ENCODE data around the gene PPP1R13L. TPM values are rescaled to one million over a fixed set of nuclear protein-coding genes. Genes with fewer than 3 reads are reported as not detected.

PPP1R13L gene
- total and polyA plus RNA-seq, 2 of the 8 experiments (the other 6 are each of a cell fraction or from before 2014, with no cell fraction given) = 9.1 to 15.3 TPM

DNA sequence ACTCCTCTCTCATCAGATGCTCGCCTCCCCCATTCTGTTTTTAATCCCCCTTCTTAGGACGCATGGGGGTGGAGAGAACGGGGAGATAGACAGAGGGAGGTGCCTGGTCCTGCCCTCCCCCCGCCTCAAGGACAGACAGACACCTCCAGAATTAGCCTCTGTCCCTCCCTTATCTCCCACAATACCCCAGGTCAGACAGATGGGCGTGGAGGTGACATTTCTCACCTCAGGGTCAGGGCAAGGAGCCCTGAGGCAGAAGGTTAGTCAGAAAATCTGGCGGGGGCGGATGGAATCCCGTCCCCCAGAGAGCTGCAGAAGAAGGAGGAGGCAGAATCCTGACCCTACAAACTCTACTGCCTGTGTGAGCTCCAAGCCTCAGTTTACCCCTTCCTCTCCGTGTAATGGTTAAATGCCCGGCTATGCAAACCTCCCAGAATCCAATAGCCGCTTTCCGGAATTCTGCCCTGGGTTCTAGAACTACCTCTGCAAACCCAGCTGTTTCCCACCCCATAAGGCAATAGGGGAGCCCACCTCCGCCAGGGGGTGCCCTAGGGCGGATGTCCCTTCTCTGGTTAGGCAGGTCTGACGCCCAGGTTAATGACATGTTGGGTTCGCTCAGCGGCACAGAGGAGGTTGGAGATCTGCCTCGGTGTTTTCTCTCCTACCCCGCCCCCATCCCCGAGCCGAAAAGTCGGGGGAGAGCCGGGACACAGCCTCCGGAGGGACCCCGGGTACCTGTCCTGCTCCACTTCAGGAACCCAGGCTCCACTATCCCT is 900 bp downstream of the PPP1R13L start (continued):
- no peak for TF ChIP-seq GTF2F1 (IDR thresholded peaks at IDR 0.05; ENCODE audit: borderline replicate concordance, low read depth, low read length)
- TF ChIP-seq BACH1 (IDR thresholded peaks at IDR 0.05; ENCODE audit: low read length) = no peak
- peak in 1 of 2 experiments; percentile 48; a peak in 2 of 4 replicates for TF ChIP-seq RAD21 (IDR thresholded peaks at IDR 0.05 in 1 of 2, conservative IDR thresholded peaks at IDR 0.05 in 1 of 2; ENCODE audit: low read depth in 2 of 2, low read length in 2 of 2)
- TF ChIP-seq, protein P1, sequence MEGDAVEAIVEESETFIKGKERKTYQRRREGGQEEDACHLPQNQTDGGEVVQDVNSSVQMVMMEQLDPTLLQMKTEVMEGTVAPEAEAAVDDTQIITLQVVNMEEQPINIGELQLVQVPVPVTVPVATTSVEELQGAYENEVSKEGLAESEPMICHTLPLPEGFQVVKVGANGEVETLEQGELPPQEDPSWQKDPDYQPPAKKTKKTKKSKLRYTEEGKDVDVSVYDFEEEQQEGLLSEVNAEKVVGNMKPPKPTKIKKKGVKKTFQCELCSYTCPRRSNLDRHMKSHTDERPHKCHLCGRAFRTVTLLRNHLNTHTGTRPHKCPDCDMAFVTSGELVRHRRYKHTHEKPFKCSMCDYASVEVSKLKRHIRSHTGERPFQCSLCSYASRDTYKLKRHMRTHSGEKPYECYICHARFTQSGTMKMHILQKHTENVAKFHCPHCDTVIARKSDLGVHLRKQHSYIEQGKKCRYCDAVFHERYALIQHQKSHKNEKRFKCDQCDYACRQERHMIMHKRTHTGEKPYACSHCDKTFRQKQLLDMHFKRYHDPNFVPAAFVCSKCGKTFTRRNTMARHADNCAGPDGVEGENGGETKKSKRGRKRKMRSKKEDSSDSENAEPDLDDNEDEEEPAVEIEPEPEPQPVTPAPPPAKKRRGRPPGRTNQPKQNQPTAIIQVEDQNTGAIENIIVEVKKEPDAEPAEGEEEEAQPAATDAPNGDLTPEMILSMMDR (IDR thresholded peaks at IDR 0.05; ENCODE audit: control extremely low read depth in 1 of 3, insufficient read depth in 1 of 3, low read depth in 1 of 3, low read length in 3 of 3) = peak; percentile 54 to 84 (median 76)
- TF ChIP-seq PHF8 (conservative IDR thresholded peaks at IDR 0.05; ENCODE audit: low read depth, low read length) = no peak
- TF ChIP-seq CBX5 (IDR thresholded peaks at IDR 0.05; ENCODE audit: low read depth, low read length) = no peak
- no peak for TF ChIP-seq FOSL1 (IDR thresholded peaks at IDR 0.05; ENCODE audit: insufficient read depth, low read depth, low read length)
- peak; percentile 77 for TF ChIP-seq SP1 (IDR thresholded peaks at IDR 0.05; ENCODE audit: low read depth, low read length)
- TF ChIP-seq, protein P2, sequence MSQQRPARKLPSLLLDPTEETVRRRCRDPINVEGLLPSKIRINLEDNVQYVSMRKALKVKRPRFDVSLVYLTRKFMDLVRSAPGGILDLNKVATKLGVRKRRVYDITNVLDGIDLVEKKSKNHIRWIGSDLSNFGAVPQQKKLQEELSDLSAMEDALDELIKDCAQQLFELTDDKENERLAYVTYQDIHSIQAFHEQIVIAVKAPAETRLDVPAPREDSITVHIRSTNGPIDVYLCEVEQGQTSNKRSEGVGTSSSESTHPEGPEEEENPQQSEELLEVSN (IDR thresholded peaks at IDR 0.05) = 0 out of 2 replicates have a peak, but pooled peaks have one; percentile 12
- TF ChIP-seq TEAD4 (IDR thresholded peaks at IDR 0.05; ENCODE audit: low read depth, low read length) = 0 out of 2 replicates have a peak, but pooled peaks have one; percentile 20
- TF ChIP-seq SIN3A (conservative IDR thresholded peaks at IDR 0.05 in 1 of 2, IDR thresholded peaks at IDR 0.05 in 1 of 2; ENCODE audit: low read depth in 1 of 2, low read length in 2 of 2) = peak in 1 of 2 experiments; percentile 73; a peak in 2 of 4 replicates
